ENCODE data around the gene GDA. TPM values are rescaled to one million over a fixed set of nuclear protein-coding genes. Genes with fewer than 3 reads are reported as not detected.

GDA gene
- 0.09 TPM for polyA plus RNA-seq (2013, experiment 1 of 4)
- polyA plus RNA-seq (2013, experiment 2 of 4): 0.12 TPM
- not detected for polyA plus RNA-seq (2013, experiment 3 of 4)
- not detected for polyA plus RNA-seq (2013, experiment 4 of 4)

- no peaks in the 10 kb centered on the region for H3K4me1 ChIP-seq (ENCODE audit: control insufficient read depth, insufficient read depth, low read length)
- H3K27me3 ChIP-seq (ENCODE audit: control insufficient read depth, insufficient read depth, low read length, poor library complexity, severe bottlenecking): peaks cover 41% of the 10 kb centered on the region
- no peaks in the 10 kb centered on the region for H3K36me3 ChIP-seq (ENCODE audit: control insufficient read depth, insufficient read depth, low read length)
- 2 to 4% methylated on average over 70 of the region's 70 CpGs for WGBS, 2 experiments
- H3K27ac ChIP-seq (ENCODE audit: insufficient read depth, low read depth, low read length, poor library complexity, severe bottlenecking): no peak within 1 kb of the TSS
- peak within 1 kb of the TSS; percentile 28 for H3K4me3 ChIP-seq (ENCODE audit: insufficient read depth, low read depth, low read length)
- H3K9me3 ChIP-seq (ENCODE audit: control insufficient read depth, low read length): no peaks in the 10 kb centered on the region
Observed at GRCh38 chr9:72149231-72149975, at the start of gene GDA. GDA (plus strand) TSS chr9:72149440; CDS start chr9:72149560, 120 bp downstream.

DNA sequence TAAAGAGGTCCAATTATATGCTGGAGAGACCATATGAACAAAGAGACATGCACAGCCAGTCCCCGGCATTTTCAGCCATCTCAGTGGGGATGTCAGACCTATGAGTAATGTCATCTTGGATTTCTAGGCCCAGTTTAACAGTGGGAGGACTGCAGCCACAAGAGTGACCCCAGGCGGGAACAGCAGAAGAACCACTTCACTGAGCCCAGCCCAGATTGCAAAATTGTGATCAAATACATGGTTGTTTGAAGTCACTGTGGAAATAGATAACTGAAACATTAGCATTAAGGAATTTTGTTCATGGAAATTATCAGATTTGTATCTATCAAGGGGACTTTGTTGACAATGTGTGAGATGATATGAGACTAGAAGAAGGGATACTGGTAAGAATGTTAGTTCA is 46.7 kb upstream of the GDA start:
- Histone ChIP-seq H3K27ac (ENCODE audit: insufficient read depth, low read depth, low read length, poor library complexity, severe bottlenecking) (no peak overlapping the region), H3K36me3 (ENCODE audit: control insufficient read depth, insufficient read depth, low read length) (no peaks in the 10 kb centered on the region), H3K4me3 (ENCODE audit: insufficient read depth, low read depth, low read length) (no peak overlapping the region), H3K4me1 (ENCODE audit: control insufficient read depth, insufficient read depth, low read length) (no peaks in the 10 kb centered on the region), H3K9me3 (ENCODE audit: control insufficient read depth, low read length) (no peaks in the 10 kb centered on the region), H3K27me3 (ENCODE audit: control insufficient read depth, insufficient read depth, low read length, poor library complexity, severe bottlenecking) (no peaks in the 10 kb centered on the region)
- WGBS, 2 experiments: 94 to 96% methylated on average over 2 of the region's 2 CpGs

GRCh38 chr9:72113056-72113455 is 36.2 kb upstream of the GDA start:
- Histone ChIP-seq H3K36me3 (ENCODE audit: control insufficient read depth, insufficient read depth, low read length) (no peaks in the 10 kb centered on the region), H3K9me3 (ENCODE audit: control insufficient read depth, low read length) (no peaks in the 10 kb centered on the region), H3K4me1 (ENCODE audit: control insufficient read depth, insufficient read depth, low read length) (no peaks in the 10 kb centered on the region), H3K4me3 (ENCODE audit: insufficient read depth, low read depth, low read length) (no peak overlapping the region), H3K27ac (ENCODE audit: insufficient read depth, low read depth, low read length, poor library complexity, severe bottlenecking) (no peak overlapping the region), H3K27me3 (ENCODE audit: control insufficient read depth, insufficient read depth, low read length, poor library complexity, severe bottlenecking) (no peaks in the 10 kb centered on the region)
- 90 to 95% methylated on average over 2 of the region's 2 CpGs for whole genome bisulfite sequencing, 2 experiments

DNA sequence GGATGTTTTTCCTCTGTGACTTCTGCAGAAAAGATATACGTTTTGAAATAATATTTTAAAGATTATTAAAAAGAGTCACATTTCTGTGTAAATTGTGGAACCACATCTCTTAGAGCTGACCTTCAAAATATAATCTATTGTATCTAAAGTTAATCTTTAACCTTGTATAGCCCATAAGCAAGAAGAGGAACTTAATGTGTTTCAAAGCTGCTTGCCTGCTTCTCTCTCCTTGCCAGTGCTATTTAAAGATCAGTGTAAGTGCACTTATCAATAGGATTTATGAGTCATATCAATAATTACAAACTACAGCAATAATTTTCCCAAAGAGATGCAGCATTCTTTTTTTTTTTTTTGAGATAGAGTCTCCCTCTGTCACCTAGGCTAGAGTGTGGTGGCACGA is 29.4 kb upstream of the GDA start:
- Histone ChIP-seq H3K4me3 (ENCODE audit: insufficient read depth, low read depth, low read length) (no peak overlapping the region), H3K36me3 (ENCODE audit: control insufficient read depth, insufficient read depth, low read length) (no peaks in the 10 kb centered on the region), H3K4me1 (ENCODE audit: control insufficient read depth, insufficient read depth, low read length) (no peaks in the 10 kb centered on the region), H3K27me3 (ENCODE audit: control insufficient read depth, insufficient read depth, low read length, poor library complexity, severe bottlenecking) (no peaks in the 10 kb centered on the region), H3K9me3 (ENCODE audit: control insufficient read depth, low read length) (no peaks in the 10 kb centered on the region), H3K27ac (ENCODE audit: insufficient read depth, low read depth, low read length, poor library complexity, severe bottlenecking) (no peak overlapping the region)
- 92 to 97% methylated on average over 1 of the region's 2 CpGs for WGBS, 2 experiments

DNA sequence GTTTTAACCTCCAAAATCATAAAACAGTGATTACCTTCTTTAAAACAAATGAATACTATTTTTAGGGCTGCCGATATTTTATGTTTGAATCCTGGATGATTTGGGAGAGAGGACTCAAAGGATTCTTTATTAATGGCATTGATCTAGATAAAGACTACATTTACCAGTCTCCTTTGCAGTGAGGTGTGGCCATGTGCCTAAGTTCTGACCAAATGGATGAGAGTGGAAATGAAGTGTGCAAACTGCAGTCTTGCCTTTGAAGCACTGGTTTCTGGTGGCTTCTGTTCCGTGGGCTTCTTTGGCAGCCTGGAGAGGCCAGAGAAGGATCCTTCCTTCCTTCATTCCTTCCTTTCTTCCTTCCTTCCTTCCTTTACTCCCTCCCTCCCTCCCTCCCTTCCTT is 24.3 kb upstream of the GDA start:
- H3K27ac ChIP-seq (ENCODE audit: insufficient read depth, low read depth, low read length, poor library complexity, severe bottlenecking): no peak overlapping the region
- no peaks in the 10 kb centered on the region for H3K36me3 ChIP-seq (ENCODE audit: control insufficient read depth, insufficient read depth, low read length)
- no peaks in the 10 kb centered on the region for H3K9me3 ChIP-seq (ENCODE audit: control insufficient read depth, low read length)
- H3K4me1 ChIP-seq (ENCODE audit: control insufficient read depth, insufficient read depth, low read length): no peaks in the 10 kb centered on the region
- H3K4me3 ChIP-seq (ENCODE audit: insufficient read depth, low read depth, low read length): no peak overlapping the region
- no peaks in the 10 kb centered on the region for H3K27me3 ChIP-seq (ENCODE audit: control insufficient read depth, insufficient read depth, low read length, poor library complexity, severe bottlenecking)
- WGBS, 2 experiments: 84 to 92% methylated on average over 1 to 2 of the region's 2 CpGs

- no peak overlapping the region for H3K27ac ChIP-seq (ENCODE audit: insufficient read depth, low read depth, low read length, poor library complexity, severe bottlenecking)
- no peak overlapping the region for H3K4me3 ChIP-seq (ENCODE audit: insufficient read depth, low read depth, low read length)
- WGBS, 2 experiments: 88 to 95% methylated on average over 1 to 2 of the region's 2 CpGs
- H3K4me1 ChIP-seq (ENCODE audit: control insufficient read depth, insufficient read depth, low read length): no peaks in the 10 kb centered on the region
- no peaks in the 10 kb centered on the region for H3K27me3 ChIP-seq (ENCODE audit: control insufficient read depth, insufficient read depth, low read length, poor library complexity, severe bottlenecking)
- no peaks in the 10 kb centered on the region for H3K9me3 ChIP-seq (ENCODE audit: control insufficient read depth, low read length)
- H3K36me3 ChIP-seq (ENCODE audit: control insufficient read depth, insufficient read depth, low read length): no peaks in the 10 kb centered on the region
Observed at GRCh38 chr9:72127753-72128152, 21.5 kb upstream of the GDA start.

DNA sequence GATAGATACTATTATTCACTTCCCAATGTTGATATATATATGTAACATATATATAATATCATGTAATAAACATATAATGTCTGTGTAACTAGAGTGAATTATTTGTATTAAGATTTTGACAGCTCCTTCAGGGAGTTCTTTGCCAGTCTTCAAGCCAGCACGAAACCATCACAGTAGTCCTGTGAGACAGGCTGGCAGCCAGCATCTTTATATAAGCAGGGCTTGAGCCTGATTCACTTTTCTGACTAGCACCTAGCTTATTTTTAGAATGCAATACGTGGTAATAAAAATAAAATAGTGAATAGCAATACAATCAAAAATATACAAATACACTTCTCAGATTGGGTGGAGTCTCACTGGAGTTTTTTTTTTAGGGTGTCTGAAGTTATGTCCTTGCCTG is 20.7 kb upstream of the GDA start:
- H3K36me3 ChIP-seq (ENCODE audit: control insufficient read depth, insufficient read depth, low read length): no peaks in the 10 kb centered on the region
- H3K9me3 ChIP-seq (ENCODE audit: control insufficient read depth, low read length): no peaks in the 10 kb centered on the region
- H3K27ac ChIP-seq (ENCODE audit: insufficient read depth, low read depth, low read length, poor library complexity, severe bottlenecking): no peak overlapping the region
- H3K27me3 ChIP-seq (ENCODE audit: control insufficient read depth, insufficient read depth, low read length, poor library complexity, severe bottlenecking): no peaks in the 10 kb centered on the region
- H3K4me3 ChIP-seq (ENCODE audit: insufficient read depth, low read depth, low read length): no peak overlapping the region
- H3K4me1 ChIP-seq (ENCODE audit: control insufficient read depth, insufficient read depth, low read length): no peaks in the 10 kb centered on the region
- WGBS, 2 experiments: 90 to 100% methylated on average over 1 to 2 of the region's 2 CpGs

DNA sequence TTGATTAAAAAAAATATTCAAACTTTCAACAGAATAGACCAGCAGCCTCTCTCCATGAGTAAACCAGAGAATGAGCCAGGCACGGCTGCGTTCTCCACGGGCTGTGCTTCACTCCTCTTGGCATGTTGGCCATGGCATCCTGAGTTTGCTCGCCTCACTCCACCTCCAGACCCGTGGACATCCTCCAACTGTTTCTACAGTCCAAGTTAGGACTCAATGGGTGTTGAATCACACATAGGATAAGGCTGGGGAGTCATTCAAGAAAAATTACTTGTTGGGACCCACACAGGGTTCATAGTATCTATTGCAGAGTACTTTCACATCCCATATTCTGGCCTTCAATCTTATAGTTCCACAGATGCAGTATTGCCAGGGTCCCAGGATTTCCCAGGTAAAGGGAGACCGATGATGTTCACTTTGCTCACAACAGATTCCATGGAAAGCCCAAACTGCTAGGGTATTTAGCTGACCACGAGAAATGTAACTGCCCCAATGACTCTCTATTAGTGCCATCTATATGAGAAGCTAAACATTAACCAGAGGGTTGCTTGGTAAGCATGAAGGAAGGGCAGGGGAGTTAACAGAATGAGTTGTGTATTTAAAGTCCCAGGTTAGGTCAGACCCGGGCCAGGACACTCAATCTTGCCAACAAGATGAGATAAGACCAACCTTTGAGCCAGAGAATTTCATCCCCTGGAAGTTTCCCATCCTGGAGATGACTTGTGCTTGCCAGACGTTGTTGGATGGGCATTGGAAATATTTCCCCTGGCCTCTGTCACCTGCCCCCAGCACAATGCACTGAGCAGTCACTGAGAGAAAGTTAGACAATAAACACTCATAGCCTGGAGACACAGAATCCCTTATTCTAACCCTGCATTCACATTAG is 19.7 kb upstream of the GDA start:
- Histone ChIP-seq H3K9me3 (ENCODE audit: control insufficient read depth, low read length) (no peaks in the 10 kb centered on the region), H3K27ac (ENCODE audit: insufficient read depth, low read depth, low read length, poor library complexity, severe bottlenecking) (no peak overlapping the region), H3K4me3 (ENCODE audit: insufficient read depth, low read depth, low read length) (no peak overlapping the region), H3K27me3 (ENCODE audit: control insufficient read depth, insufficient read depth, low read length, poor library complexity, severe bottlenecking) (no peaks in the 10 kb centered on the region), H3K36me3 (ENCODE audit: control insufficient read depth, insufficient read depth, low read length) (no peaks in the 10 kb centered on the region), H3K4me1 (ENCODE audit: control insufficient read depth, insufficient read depth, low read length) (no peaks in the 10 kb centered on the region)
- 88 to 89% methylated on average over 9 of the region's 9 CpGs for WGBS, 2 experiments

GRCh38 chr9:72130321-72130720 is 18.9 kb upstream of the GDA start:
- Histone ChIP-seq H3K27me3 (ENCODE audit: control insufficient read depth, insufficient read depth, low read length, poor library complexity, severe bottlenecking) (no peaks in the 10 kb centered on the region), H3K9me3 (ENCODE audit: control insufficient read depth, low read length) (no peaks in the 10 kb centered on the region), H3K4me1 (ENCODE audit: control insufficient read depth, insufficient read depth, low read length) (no peaks in the 10 kb centered on the region), H3K4me3 (ENCODE audit: insufficient read depth, low read depth, low read length) (no peak overlapping the region), H3K36me3 (ENCODE audit: control insufficient read depth, insufficient read depth, low read length) (no peaks in the 10 kb centered on the region), H3K27ac (ENCODE audit: insufficient read depth, low read depth, low read length, poor library complexity, severe bottlenecking) (no peak overlapping the region)

DNA sequence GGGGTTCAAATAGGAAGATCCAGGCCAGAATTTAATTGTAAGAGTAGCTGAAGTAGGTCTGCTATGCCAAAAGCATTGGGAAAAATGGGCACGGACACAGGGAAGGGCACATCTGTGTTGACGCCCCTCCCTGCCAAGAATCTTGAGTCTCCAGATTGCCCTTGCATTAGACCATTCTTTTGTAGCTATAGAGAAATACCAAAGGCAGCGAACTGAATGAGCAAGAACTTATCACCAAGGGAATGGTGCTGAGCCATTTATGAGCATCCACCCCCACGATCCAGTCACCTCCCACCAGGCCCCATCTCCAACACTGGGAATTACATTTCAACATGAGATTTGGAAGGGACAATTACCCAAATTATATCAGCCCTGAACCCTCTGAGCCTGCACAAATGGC is 18.0 kb upstream of the GDA start:
- Histone ChIP-seq H3K4me1 (ENCODE audit: control insufficient read depth, insufficient read depth, low read length) (no peaks in the 10 kb centered on the region), H3K9me3 (ENCODE audit: control insufficient read depth, low read length) (no peaks in the 10 kb centered on the region), H3K27ac (ENCODE audit: insufficient read depth, low read depth, low read length, poor library complexity, severe bottlenecking) (no peak overlapping the region), H3K4me3 (ENCODE audit: insufficient read depth, low read depth, low read length) (no peak overlapping the region), H3K27me3 (ENCODE audit: control insufficient read depth, insufficient read depth, low read length, poor library complexity, severe bottlenecking) (no peaks in the 10 kb centered on the region), H3K36me3 (ENCODE audit: control insufficient read depth, insufficient read depth, low read length) (no peaks in the 10 kb centered on the region)
- 91 to 94% methylated on average over 4 of the region's 4 CpGs for WGBS, 2 experiments

Data from ectodermal cell (in vitro differentiated cells).